Left lung (tissue), 10 donors: ENCODE data around the gene RAB40C. TPM values are rescaled to one million over a fixed set of nuclear protein-coding genes. Genes with fewer than 3 reads are reported as not detected.

Experiments
- ATAC-seq: fragments of 200-7000 bp; cut with Tn5 transposase; one replicate; pipeline ENCODE4 v1.9.1; 2020; ENCODE audit warnings: moderate library complexity
- DNase-seq, 4 donors: peaks; one replicate each; pipeline ENCODE4 v3.0.0-alpha.2; 2013 to 2020
- H3K27ac ChIP-seq, 2 donors: fragments of 200-600 bp; sonication (generic) in 1 of 2; one replicate each; pipeline versions ENCODE4 v1.5.0 to v1.8.0; 2020 to 2021
- H3K27me3 ChIP-seq, 2 donors: fragments of 200-600 bp; sonication (generic) in 1 of 2; one replicate each; pipeline versions ENCODE4 v1.5.0 to v1.8.0; 2020 to 2021
- H3K36me3 ChIP-seq, 2 donors: fragments of 200-600 bp; sonication (generic) in 1 of 2; one replicate each; pipeline versions ENCODE4 v1.5.0 to v1.8.0; 2020 to 2021
- H3K4me1 ChIP-seq, 2 donors: fragments of 200-600 bp; one replicate each; pipeline ENCODE4 v1.8.0; 2021
- H3K4me3 ChIP-seq, 2 donors: fragments of 200-600 bp; sonication (generic) in 1 of 2; one replicate each; pipeline versions ENCODE4 v1.5.0 to v1.8.0; 2020 to 2021; ENCODE audit warnings: mild to moderate bottlenecking in 1 of 2
- H3K9me3 ChIP-seq, 2 donors: fragments of 200-600 bp; sonication (generic) in 1 of 2; one replicate each; pipeline versions ENCODE4 v1.5.0 to v1.8.0; 2020 to 2021
- CTCF ChIP-seq, 2 donors: fragments of 200-600 bp; sonication (generic) in 1 of 2; IDR thresholded peaks; one replicate each; pipeline versions ENCODE4 v1.5.0 to v1.8.0; 2021; ENCODE audit warnings: antibody characterized with exemption in 2 of 2
- intact Hi-C, 2 donors: fragments of 100-400 bp; cut with DNase I; formaldehyde crosslinking; loops; one replicate each; pipeline versions ENCODE4 v1.11.2 to v1.14.2; 2022
- polyA plus RNA-seq, 6 donors: library from polyadenylated mRNA; unstranded; fragments of 120-200 nt; gene quantifications; one replicate each; pipeline ENCODE4 v1.2.1, GENCODE V29; 2013; ENCODE audit not compliant: insufficient read length in 6 of 6
- total RNA-seq, 2 donors: library from RNA; stranded (reverse); fragmentation: NEBNext Ultra II Directional; extraction: Animal tissue kit (Norgen Biotek cat#: 25700); gene quantifications; one replicate each; pipeline ENCODE4 v1.2.1, GENCODE V29; 2021
- donor health status: DM: no; HTN: yes; CAD: no.
- donor health status: DM: no; HTN: no; CAD: no.

Gene RAB40C
- total and polyA plus RNA-seq, 8 donors = 17.6 to 32.9 (median 25.9) TPM

- no peaks in the 10 kb centered on the region for H3K36me3 ChIP-seq
- no peaks in the 10 kb centered on the region for H3K27me3 ChIP-seq
- peak overlapping the region; percentile 68 to 71 for H3K4me3 ChIP-seq
- peak; percentile 86 for ATAC-seq
- no peak for TF ChIP-seq CTCF (IDR thresholded peaks at IDR 0.05)
- H3K27ac ChIP-seq = peak overlapping the region; percentile 96 to 98
- intact Hi-C loops = no loop called here
- DNase-seq = peak; percentile 96 to 99 (median 97)
- H3K4me1 ChIP-seq = peaks cover 42 to 57% of the 10 kb centered on the region in 2 donors
- no peaks in the 10 kb centered on the region for H3K9me3 ChIP-seq
Measured at GRCh38 chr16:588889-589657, 793 bp upstream of the RAB40C start.

GRCh38 chr16:590188-590814, 435 bp downstream of the RAB40C start:
- no peaks in the 10 kb centered on the region for H3K36me3 ChIP-seq

GRCh38 chr16:590815-591200, 942 bp downstream of the RAB40C start:
- H3K27ac ChIP-seq = peak overlapping the region in 1 of 2 donors; percentile 86
- no peaks in the 10 kb centered on the region for H3K27me3 ChIP-seq
- ATAC-seq (no peak), DNase-seq (no peak)
- H3K9me3 ChIP-seq = no peaks in the 10 kb centered on the region
- H3K4me1 ChIP-seq = peaks cover 42 to 72% of the 10 kb centered on the region in 2 donors
- intact Hi-C loops = no loop called here
- no peak for TF ChIP-seq CTCF (IDR thresholded peaks at IDR 0.05)
- peak overlapping the region; percentile 84 to 90 for H3K4me3 ChIP-seq
- no peaks in the 10 kb centered on the region for H3K36me3 ChIP-seq

More at GRCh38 chr16:590188-590814, 435 bp downstream of the RAB40C start:
- peaks cover 42 to 69% of the 10 kb centered on the region in 2 donors for H3K4me1 ChIP-seq
- no peaks in the 10 kb centered on the region for H3K9me3 ChIP-seq
- H3K27ac ChIP-seq = peak overlapping the region; percentile 73 to 86
- no peak for ATAC-seq
- TF ChIP-seq CTCF (IDR thresholded peaks at IDR 0.05) = peak in 1 of 2 donors; percentile 4
- H3K4me3 ChIP-seq = peak overlapping the region; percentile 84 to 90
- no peaks in the 10 kb centered on the region for H3K27me3 ChIP-seq
- peak in 2 of 4 donors; percentile 33 to 90 for DNase-seq
- intact Hi-C loops = no loop called here

- H3K9me3 ChIP-seq = no peaks in the 10 kb centered on the region
- H3K4me1 ChIP-seq = peaks cover 42 to 77% of the 10 kb centered on the region in 2 donors
- no peak for DNase-seq
- peak overlapping the region in 1 of 2 donors; percentile 28 for H3K27ac ChIP-seq
- H3K4me3 ChIP-seq = peak overlapping the region in 1 of 2 donors; percentile 90
- H3K27me3 ChIP-seq = no peaks in the 10 kb centered on the region
- intact Hi-C loops = no loop called here
- no peaks in the 10 kb centered on the region for H3K36me3 ChIP-seq
- ATAC-seq = no peak
- no peak for TF ChIP-seq CTCF (IDR thresholded peaks at IDR 0.05)
Measured at GRCh38 chr16:591231-591630, 1.4 kb downstream of the RAB40C start.

- H3K27me3 ChIP-seq = no peaks in the 10 kb centered on the region
- intact Hi-C loops = no loop called here
- no peak for TF ChIP-seq CTCF (IDR thresholded peaks at IDR 0.05)
- no peaks in the 10 kb centered on the region for H3K36me3 ChIP-seq
- ATAC-seq = no peak
- H3K27ac ChIP-seq = peak overlapping the region; percentile 82 to 89
- peak overlapping the region in 1 of 2 donors; percentile 90 for H3K4me3 ChIP-seq
- peaks cover 38 to 82% of the 10 kb centered on the region in 2 donors for H3K4me1 ChIP-seq
- H3K9me3 ChIP-seq = no peaks in the 10 kb centered on the region
- DNase-seq = no peak
Measured at GRCh38 chr16:591892-592517, 2.1 kb downstream of the RAB40C start.
